ENCODE measurements around the gene GLT6D1.

The GLT6D1 gene

GRCh38 chr9:135589596-135590485 lies 49.5 kb downstream of the GLT6D1 start:
- DNase-seq (no peak), ATAC-seq (no peak)
- peak overlapping the region in 1 of 2 donors; percentile 1 for H3K27ac Mint-ChIP-seq
- H3K27me3 Mint-ChIP-seq = peaks cover 20% of the 10 kb centered on the region
- no peak overlapping the region for H3K4me3 Mint-ChIP-seq
- H3K4me1 Mint-ChIP-seq = no peaks in the 10 kb centered on the region
- H3K9me3 Mint-ChIP-seq = no peaks in the 10 kb centered on the region

GRCh38 chr9:135588886-135589595 lies 50.3 kb downstream of the GLT6D1 start:
- H3K9me3 Mint-ChIP-seq = no peaks in the 10 kb centered on the region
- DNase-seq = no peak
- H3K27me3 Mint-ChIP-seq = peaks cover 20% of the 10 kb centered on the region
- no peak for ATAC-seq
- no peaks in the 10 kb centered on the region for H3K4me1 Mint-ChIP-seq
- H3K27ac Mint-ChIP-seq = no peak overlapping the region
- H3K4me3 Mint-ChIP-seq = no peak overlapping the region

- H3K9me3 Mint-ChIP-seq = no peaks in the 10 kb centered on the region
- H3K4me3 Mint-ChIP-seq = no peak overlapping the region
- DNase-seq (no peak), ATAC-seq (no peak)
- H3K4me1 Mint-ChIP-seq = no peaks in the 10 kb centered on the region
- peaks cover 20% of the 10 kb centered on the region for H3K27me3 Mint-ChIP-seq
- no peak overlapping the region for H3K27ac Mint-ChIP-seq
These were observed 51.0 kb downstream of the GLT6D1 start for GRCh38 chr9:135588371-135588770.

GRCh38 chr9:135587658-135588057 lies 51.7 kb downstream of the GLT6D1 start:
- Mint-ChIP-seq H3K9me3 (no peaks in the 10 kb centered on the region), H3K27ac (no peak overlapping the region), H3K27me3 (peaks cover 20% of the 10 kb centered on the region), H3K4me1 (no peaks in the 10 kb centered on the region), H3K4me3 (no peak overlapping the region)
- ATAC-seq (no peak), DNase-seq (no peak)

GRCh38 chr9:135586601-135587109 lies 52.7 kb downstream of the GLT6D1 start:
- no peak for ATAC-seq
- no peaks in the 10 kb centered on the region for H3K4me1 Mint-ChIP-seq
- peak overlapping the region in 1 of 2 donors; percentile 54 for H3K27ac Mint-ChIP-seq
- no peaks in the 10 kb centered on the region for H3K9me3 Mint-ChIP-seq
- no peak overlapping the region for H3K4me3 Mint-ChIP-seq
- H3K27me3 Mint-ChIP-seq = peaks cover 20% of the 10 kb centered on the region
- DNase-seq = no peak

- no peaks in the 10 kb centered on the region for H3K4me1 Mint-ChIP-seq
- DNase-seq = no peak
- H3K9me3 Mint-ChIP-seq = no peaks in the 10 kb centered on the region
- H3K4me3 Mint-ChIP-seq = no peak overlapping the region
- ATAC-seq = no peak
- no peak overlapping the region for H3K27ac Mint-ChIP-seq
- peaks cover 13% of the 10 kb centered on the region for H3K27me3 Mint-ChIP-seq
These were observed 54.4 kb downstream of the GLT6D1 start for GRCh38 chr9:135584934-135585333.

GRCh38 chr9:135584371-135584770 lies 55.0 kb downstream of the GLT6D1 start:
- ATAC-seq = no peak
- peaks cover 8% of the 10 kb centered on the region for H3K27me3 Mint-ChIP-seq
- DNase-seq = no peak
- no peaks in the 10 kb centered on the region for H3K4me1 Mint-ChIP-seq
- no peak overlapping the region for H3K4me3 Mint-ChIP-seq
- H3K27ac Mint-ChIP-seq = no peak overlapping the region
- H3K9me3 Mint-ChIP-seq = no peaks in the 10 kb centered on the region

- H3K27ac Mint-ChIP-seq = no peak overlapping the region
These were observed 55.7 kb downstream of the GLT6D1 start for GRCh38 chr9:135583688-135584011.

GRCh38 chr9:135582966-135583687 lies 56.2 kb downstream of the GLT6D1 start:
- H3K27me3 Mint-ChIP-seq = peaks cover 8% of the 10 kb centered on the region
- H3K9me3 Mint-ChIP-seq = no peaks in the 10 kb centered on the region
- no peak for DNase-seq
- peak overlapping the region in 1 of 2 donors; percentile 30 for H3K27ac Mint-ChIP-seq
- no peaks in the 10 kb centered on the region for H3K4me1 Mint-ChIP-seq
- H3K4me3 Mint-ChIP-seq = no peak overlapping the region
- ATAC-seq = no peak

More at GRCh38 chr9:135583688-135584011, 55.7 kb downstream of the GLT6D1 start:
- H3K4me3 Mint-ChIP-seq = no peak overlapping the region
- peaks cover 8% of the 10 kb centered on the region for H3K27me3 Mint-ChIP-seq
- no peaks in the 10 kb centered on the region for H3K9me3 Mint-ChIP-seq
- DNase-seq (no peak), ATAC-seq (no peak)
- H3K4me1 Mint-ChIP-seq = no peaks in the 10 kb centered on the region

GRCh38 chr9:135582541-135582940 lies 56.8 kb downstream of the GLT6D1 start:
- Mint-ChIP-seq H3K27ac (peak overlapping the region in 1 of 2 donors; percentile 30), H3K4me1 (no peaks in the 10 kb centered on the region), H3K9me3 (no peaks in the 10 kb centered on the region), H3K4me3 (no peak overlapping the region), H3K27me3 (peaks cover 8% of the 10 kb centered on the region)
- DNase-seq = no peak
- no peak for ATAC-seq

GRCh38 chr9:135581636-135582426 lies 57.5 kb downstream of the GLT6D1 start:
- Mint-ChIP-seq H3K9me3 (no peaks in the 10 kb centered on the region), H3K27me3 (peaks cover 4% of the 10 kb centered on the region), H3K27ac (no peak overlapping the region), H3K4me3 (no peak overlapping the region), H3K4me1 (no peaks in the 10 kb centered on the region)
- ATAC-seq = no peak
- no peak for DNase-seq

- H3K4me3 Mint-ChIP-seq = no peak overlapping the region
- no peak for ATAC-seq
- H3K27ac Mint-ChIP-seq = no peak overlapping the region
- no peak for DNase-seq
- no peaks in the 10 kb centered on the region for H3K4me1 Mint-ChIP-seq
- H3K27me3 Mint-ChIP-seq = no peaks in the 10 kb centered on the region
- H3K9me3 Mint-ChIP-seq = no peaks in the 10 kb centered on the region
These were observed 58.5 kb downstream of the GLT6D1 start for GRCh38 chr9:135580664-135581380.

GRCh38 chr9:135579889-135580660 lies 59.3 kb downstream of the GLT6D1 start:
- no peak for ATAC-seq
- no peak overlapping the region for H3K4me3 Mint-ChIP-seq
- no peak for DNase-seq

GRCh38 chr9:135579356-135579755 lies 60.0 kb downstream of the GLT6D1 start:
- no peak overlapping the region for H3K4me3 Mint-ChIP-seq
- no peak for ATAC-seq
- no peaks in the 10 kb centered on the region for H3K9me3 Mint-ChIP-seq

More at GRCh38 chr9:135579889-135580660, 59.3 kb downstream of the GLT6D1 start:
- no peaks in the 10 kb centered on the region for H3K4me1 Mint-ChIP-seq
- no peak overlapping the region for H3K27ac Mint-ChIP-seq
- no peaks in the 10 kb centered on the region for H3K9me3 Mint-ChIP-seq
- H3K27me3 Mint-ChIP-seq = no peaks in the 10 kb centered on the region

More at GRCh38 chr9:135579356-135579755, 60.0 kb downstream of the GLT6D1 start:
- no peaks in the 10 kb centered on the region for H3K27me3 Mint-ChIP-seq
- H3K4me1 Mint-ChIP-seq = no peaks in the 10 kb centered on the region
- no peak for DNase-seq
- no peak overlapping the region for H3K27ac Mint-ChIP-seq

Data from stimulated activated naive CD8-positive, alpha-beta T cell treated with anti-CD3 and anti-CD28 coated beads, Interleukin-15, amount 100 ng/mL, for 72 hours (primary cell).